ENCODE measurements around the gene KCNK10.

KCNK10 gene

GRCh38 chr14:88258021-88258420 is 65.0 kb downstream of the KCNK10 start:
- Histone ChIP-seq H3K4me1 (ENCODE audit: control insufficient read depth in 1 of 2, insufficient read depth in 1 of 2, low read depth in 1 of 2, low read length in 1 of 2) (no peaks in the 10 kb centered on the region), H3K4me3 (ENCODE audit: low read depth in 1 of 2, low read length in 1 of 2) (no peak overlapping the region), H3K9me3 (no peaks in the 10 kb centered on the region), H3K36me3 (no peaks in the 10 kb centered on the region), H3K27me3 (no peaks in the 10 kb centered on the region), H3K27ac (no peak overlapping the region)
- no peak for TF ChIP-seq CTCF (IDR thresholded peaks at IDR 0.05)

- no peaks in the 10 kb centered on the region for H3K36me3 ChIP-seq
- no peak overlapping the region for H3K4me3 ChIP-seq (ENCODE audit: low read depth in 1 of 2, low read length in 1 of 2)
- no peak overlapping the region for H3K27ac ChIP-seq
- H3K9me3 ChIP-seq: no peaks in the 10 kb centered on the region
- H3K4me1 ChIP-seq (ENCODE audit: control insufficient read depth in 1 of 2, insufficient read depth in 1 of 2, low read depth in 1 of 2, low read length in 1 of 2): no peaks in the 10 kb centered on the region
- no peaks in the 10 kb centered on the region for H3K27me3 ChIP-seq
- TF ChIP-seq CTCF (IDR thresholded peaks at IDR 0.05): no peak
Observed at GRCh38 chr14:88256997-88257950, 65.8 kb downstream of the KCNK10 start.

- Histone ChIP-seq H3K36me3 (no peaks in the 10 kb centered on the region), H3K4me3 (ENCODE audit: low read depth in 1 of 2, low read length in 1 of 2) (no peak overlapping the region), H3K4me1 (ENCODE audit: control insufficient read depth in 1 of 2, insufficient read depth in 1 of 2, low read depth in 1 of 2, low read length in 1 of 2) (no peaks in the 10 kb centered on the region), H3K9me3 (no peaks in the 10 kb centered on the region), H3K27me3 (no peaks in the 10 kb centered on the region), H3K27ac (no peak overlapping the region)
- TF ChIP-seq CTCF (IDR thresholded peaks at IDR 0.05): no peak
Observed at GRCh38 chr14:88255798-88256197, 67.3 kb downstream of the KCNK10 start.

- no peak overlapping the region for H3K27ac ChIP-seq
- no peaks in the 10 kb centered on the region for H3K27me3 ChIP-seq
- no peaks in the 10 kb centered on the region for H3K36me3 ChIP-seq
- H3K9me3 ChIP-seq: no peaks in the 10 kb centered on the region
- no peak for TF ChIP-seq CTCF (IDR thresholded peaks at IDR 0.05)
- no peaks in the 10 kb centered on the region for H3K4me1 ChIP-seq (ENCODE audit: control insufficient read depth in 1 of 2, insufficient read depth in 1 of 2, low read depth in 1 of 2, low read length in 1 of 2)
- no peak overlapping the region for H3K4me3 ChIP-seq (ENCODE audit: low read depth in 1 of 2, low read length in 1 of 2)
Observed at GRCh38 chr14:88255196-88255595, 67.9 kb downstream of the KCNK10 start.

GRCh38 chr14:88252498-88252897 is 70.6 kb downstream of the KCNK10 start:
- Histone ChIP-seq H3K9me3 (no peaks in the 10 kb centered on the region), H3K27me3 (no peaks in the 10 kb centered on the region), H3K4me1 (ENCODE audit: control insufficient read depth in 1 of 2, insufficient read depth in 1 of 2, low read depth in 1 of 2, low read length in 1 of 2) (no peaks in the 10 kb centered on the region), H3K36me3 (no peaks in the 10 kb centered on the region), H3K4me3 (ENCODE audit: low read depth in 1 of 2, low read length in 1 of 2) (no peak overlapping the region), H3K27ac (no peak overlapping the region)
- no peak for TF ChIP-seq CTCF (IDR thresholded peaks at IDR 0.05)

All from neutrophil (primary cell).